GM12878 (cell line): Measurements from ENCODE around the gene HS6ST3.

Source experiments
- CTCF ChIP-seq, 3 experiments: IDR thresholded peaks in 2 of 3; conservative IDR thresholded peaks in 1 of 3; 2 replicates each; pipeline ENCODE4 v1.5.1; 2011; ENCODE audit warnings: low read depth in 3 of 3, low read length in 3 of 3, mild to moderate bottlenecking in 3 of 3, control low read depth in 2 of 3, moderate library complexity in 2 of 3, inconsistent platforms in 1 of 3, mixed read lengths in 1 of 3; ENCODE audit not compliant: control insufficient read depth in 2 of 3, insufficient read depth in 1 of 3; ENCODE audit errors: extremely low read depth in 1 of 3
- EGR1 ChIP-seq, 2 experiments: IDR thresholded peaks; 1 replicate in 1 of 2; 2 replicates in 1 of 2; pipeline ENCODE4 v1.6.1; 2011 to 2012; ENCODE audit warnings: low read depth in 2 of 2, low read length in 2 of 2, borderline replicate concordance in 1 of 2, mild to moderate bottlenecking in 1 of 2, moderate library complexity in 1 of 2
- MTA2 ChIP-seq: fragments of 450-650 bp; IDR thresholded peaks from 2 replicates; pipeline ENCODE4 v1.6.1; 2016; ENCODE audit warnings: low read depth, mild to moderate bottlenecking, moderate library complexity
- RAD21 ChIP-seq: IDR thresholded peaks from 2 replicates; pipeline ENCODE4 v1.6.1; 2011; ENCODE audit warnings: mild to moderate bottlenecking, low read depth, low read length, moderate library complexity; ENCODE audit not compliant: insufficient read depth
- SP1 ChIP-seq: IDR thresholded peaks from one replicate; pipeline ENCODE4 v1.6.1; 2011; ENCODE audit warnings: low read depth, low read length
- ZBED1 ChIP-seq: IDR thresholded peaks from 2 replicates; pipeline ENCODE4 v1.6.1; 2016; ENCODE audit warnings: borderline replicate concordance
- ZNF384 ChIP-seq: IDR thresholded peaks from 2 replicates; pipeline ENCODE4 v1.6.1; 2012; ENCODE audit warnings: low read depth, mild to moderate bottlenecking, low read length, improper control_type of control experiment, borderline replicate concordance
- TF ChIP-seq, protein P1 (sequence below): IDR thresholded peaks from 2 replicates; pipeline ENCODE4 v1.6.1; 2011; ENCODE audit warnings: low read depth, mild to moderate bottlenecking, low read length, moderate library complexity, borderline replicate concordance; ENCODE audit errors: extremely low read depth

- TF ChIP-seq RAD21, result no peak
- no peak for TF ChIP-seq ZBED1
- no peak for TF ChIP-seq CTCF (IDR thresholded peaks at IDR 0.05 in 2 of 3, conservative IDR thresholded peaks at IDR 0.05 in 1 of 3; ENCODE audit: control insufficient read depth in 2 of 3, extremely low read depth in 1 of 3, insufficient read depth in 1 of 3, low read depth in 3 of 3, low read length in 3 of 3)
- no peak for TF ChIP-seq SP1
- TF ChIP-seq ZNF384, result no peak
- no peak for TF ChIP-seq EGR1 (IDR thresholded peaks at IDR 0.05; ENCODE audit: borderline replicate concordance in 1 of 2, low read depth in 2 of 2, low read length in 2 of 2)
- no peak for TF ChIP-seq MTA2
- TF ChIP-seq, protein P1, sequence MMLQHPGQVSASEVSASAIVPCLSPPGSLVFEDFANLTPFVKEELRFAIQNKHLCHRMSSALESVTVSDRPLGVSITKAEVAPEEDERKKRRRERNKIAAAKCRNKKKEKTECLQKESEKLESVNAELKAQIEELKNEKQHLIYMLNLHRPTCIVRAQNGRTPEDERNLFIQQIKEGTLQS, result no peak
These were observed 298.7 kb downstream of the HS6ST3 start for GRCh38 chr13:96388598-96388997.
